Activated B cell treated with CpG ODN at 0.5 μM for 24 hours (primary cell): ENCODE measurements around the gene MPZL2. TPM values are rescaled to one million over a fixed set of nuclear protein-coding genes. Genes with fewer than 3 reads are reported as not detected.

Experiments used
- ATAC-seq: fragments of 200-7000 bp; cut with Tn5 transposase; one replicate; pipeline ENCODE4 v1.10.0; 2021; ENCODE audit warnings: low read depth, mild to moderate bottlenecking, moderate library complexity
- CTCF ChIA-PET: fragments of 350-600 bp; sonication (Branson Sonifier 250); formaldehyde crosslinking; loops from one replicate; lab custom pipeline; 2021; ENCODE audit warnings: antibody characterized with exemption; lab: Charles Lee
- POLR2A ChIA-PET: fragments of 350-600 bp; sonication (Branson Sonifier 250); formaldehyde crosslinking; loops from one replicate; lab custom pipeline; 2021; ENCODE audit warnings: antibody characterized with exemption; lab: Charles Lee
- DNase-seq: peaks from one replicate; pipeline ENCODE4 v3.0.0; 2022
- H3K27ac Mint-ChIP-seq: one replicate; pipeline ENCODE4 v1.8.0; 2020; ENCODE audit warnings: mixed read lengths
- H3K27me3 Mint-ChIP-seq: one replicate; pipeline ENCODE4 v1.8.0; 2021; ENCODE audit warnings: mixed read lengths
- H3K36me3 Mint-ChIP-seq: one replicate; pipeline ENCODE4 v1.8.0; 2021; ENCODE audit warnings: low read depth, mixed read lengths
- H3K4me1 Mint-ChIP-seq: one replicate; pipeline ENCODE4 v1.8.0; 2021; ENCODE audit warnings: mixed read lengths
- H3K4me3 Mint-ChIP-seq: one replicate; pipeline ENCODE4 v1.8.0; 2020; ENCODE audit warnings: mild to moderate bottlenecking, mixed read lengths
- H3K9me3 Mint-ChIP-seq: one replicate; pipeline ENCODE4 v1.8.0; 2020; ENCODE audit warnings: mixed read lengths
- intact Hi-C: fragments of 100-400 bp; cut with micrococcal nuclease; formaldehyde crosslinking; loops from one replicate; pipeline ENCODE4 v1.15.1; 2024
- total RNA-seq: library from RNA; stranded (reverse); gene quantifications from 2 replicates; pipeline ENCODE4 v1.2.3, GENCODE V29; 2022
- TF ChIP-seq, protein P1 (sequence below): fragments of 200-600 bp; IDR thresholded peaks from one replicate; pipeline ENCODE4 v1.8.0; 2022; ENCODE audit warnings: antibody characterized with exemption, mild to moderate bottlenecking

The MPZL2 gene
- total RNA-seq, 1 donor from 2014 or later = not detected

DNA sequence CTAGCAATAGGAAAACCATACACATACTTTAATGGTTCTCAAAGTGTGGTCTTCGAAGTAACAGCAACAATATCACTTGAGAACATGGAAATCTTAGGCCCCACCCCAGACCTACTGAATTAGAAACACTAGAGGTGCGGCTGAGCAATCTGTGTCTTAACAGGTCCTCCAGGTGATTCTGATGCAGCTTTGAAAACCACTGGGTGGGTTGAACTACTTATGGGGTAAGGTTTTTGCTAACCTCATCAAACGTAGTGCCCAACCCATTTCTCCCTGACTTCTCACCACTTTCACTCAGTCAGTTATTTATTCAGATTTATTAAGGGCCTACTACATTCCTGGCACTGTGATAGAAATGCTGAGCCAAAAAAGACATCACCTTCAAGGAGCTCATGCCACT is 3.7 kb downstream of the MPZL2 start:
- H3K27ac Mint-ChIP-seq = no peak overlapping the region
- ATAC-seq = no peak

DNA sequence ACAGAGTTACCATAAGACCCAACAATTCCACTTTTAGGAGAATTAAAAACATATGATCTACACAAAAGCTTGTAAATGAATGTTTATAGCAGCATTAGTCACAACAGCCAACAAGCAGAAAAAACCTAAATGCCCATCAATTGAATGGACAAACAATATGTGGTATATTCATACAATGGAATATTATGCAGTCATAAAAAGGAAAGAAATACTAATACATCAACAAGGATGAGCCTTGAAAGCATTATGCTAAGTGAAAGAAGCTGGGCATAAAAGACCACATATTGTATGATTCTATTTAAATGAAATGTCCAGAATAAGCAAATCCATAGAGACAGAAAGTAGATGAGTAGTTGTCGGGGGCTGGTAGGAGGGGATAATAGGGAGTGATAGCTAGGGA is 5.0 kb downstream of the MPZL2 start:
- Mint-ChIP-seq H3K4me3 (no peak overlapping the region), H3K27me3 (peaks cover 47% of the 10 kb centered on the region), H3K9me3 (peaks cover 3% of the 10 kb centered on the region), H3K27ac (no peak overlapping the region), H3K4me1 (peaks cover 8% of the 10 kb centered on the region), H3K36me3 (no peaks in the 10 kb centered on the region)
- ATAC-seq (no peak), DNase-seq (no peak)
- ChIA-PET CTCF (interaction anchor here (1.3 kb wide), 1 partner anchor 61 kb away, joined by 6 read pairs; no protein-coding TSS in a partner anchor), POLR2A (no interaction called here)
- intact Hi-C loops = no loop called here
- TF ChIP-seq, protein P1, sequence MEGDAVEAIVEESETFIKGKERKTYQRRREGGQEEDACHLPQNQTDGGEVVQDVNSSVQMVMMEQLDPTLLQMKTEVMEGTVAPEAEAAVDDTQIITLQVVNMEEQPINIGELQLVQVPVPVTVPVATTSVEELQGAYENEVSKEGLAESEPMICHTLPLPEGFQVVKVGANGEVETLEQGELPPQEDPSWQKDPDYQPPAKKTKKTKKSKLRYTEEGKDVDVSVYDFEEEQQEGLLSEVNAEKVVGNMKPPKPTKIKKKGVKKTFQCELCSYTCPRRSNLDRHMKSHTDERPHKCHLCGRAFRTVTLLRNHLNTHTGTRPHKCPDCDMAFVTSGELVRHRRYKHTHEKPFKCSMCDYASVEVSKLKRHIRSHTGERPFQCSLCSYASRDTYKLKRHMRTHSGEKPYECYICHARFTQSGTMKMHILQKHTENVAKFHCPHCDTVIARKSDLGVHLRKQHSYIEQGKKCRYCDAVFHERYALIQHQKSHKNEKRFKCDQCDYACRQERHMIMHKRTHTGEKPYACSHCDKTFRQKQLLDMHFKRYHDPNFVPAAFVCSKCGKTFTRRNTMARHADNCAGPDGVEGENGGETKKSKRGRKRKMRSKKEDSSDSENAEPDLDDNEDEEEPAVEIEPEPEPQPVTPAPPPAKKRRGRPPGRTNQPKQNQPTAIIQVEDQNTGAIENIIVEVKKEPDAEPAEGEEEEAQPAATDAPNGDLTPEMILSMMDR = no peak

More for the DNA sequence above, 3.7 kb downstream of the MPZL2 start:
- no peak for DNase-seq
- POLR2A ChIA-PET = no interaction called here
- CTCF ChIA-PET = interaction anchor here (1.7 to 1.9 kb wide), 2 partner anchors 8 to 62 kb away, joined by 3 to 13 read pairs; partner anchors contain the start of gene MPZL3
- no peaks in the 10 kb centered on the region for H3K36me3 Mint-ChIP-seq
- H3K4me3 Mint-ChIP-seq = no peak overlapping the region
- peaks cover 3% of the 10 kb centered on the region for H3K9me3 Mint-ChIP-seq
- TF ChIP-seq, protein P1 = no peak
- intact Hi-C loops = no loop called here
- peaks cover 52% of the 10 kb centered on the region for H3K27me3 Mint-ChIP-seq
- peaks cover 15% of the 10 kb centered on the region for H3K4me1 Mint-ChIP-seq

DNA sequence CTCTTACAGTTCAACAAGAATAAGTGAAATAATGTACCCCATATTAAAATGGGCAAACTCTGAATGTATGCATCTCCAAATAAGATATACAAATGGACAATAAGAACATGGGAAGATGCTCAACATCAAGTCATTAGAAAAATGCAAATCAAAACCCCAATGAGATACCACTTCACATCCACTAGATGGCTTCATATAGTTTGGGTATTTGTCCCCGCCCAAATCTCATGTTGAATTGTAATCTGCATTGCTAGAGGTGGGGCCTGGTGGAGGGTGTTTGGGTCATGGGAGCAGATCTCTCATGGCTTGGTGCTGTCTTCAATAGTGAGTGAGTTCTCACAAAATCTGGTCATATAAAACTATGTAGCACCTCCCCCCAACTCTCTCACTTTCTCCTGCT is 5.7 kb downstream of the MPZL2 start:
- no peak for DNase-seq
- Mint-ChIP-seq H3K27ac (no peak overlapping the region), H3K9me3 (peaks cover 3% of the 10 kb centered on the region), H3K4me3 (no peak overlapping the region), H3K27me3 (peaks cover 40% of the 10 kb centered on the region), H3K4me1 (peaks cover 1% of the 10 kb centered on the region), H3K36me3 (no peaks in the 10 kb centered on the region)
- POLR2A ChIA-PET = no interaction called here
- no peak for ATAC-seq
- TF ChIP-seq, protein P1 = no peak
- CTCF ChIA-PET = interaction anchor here (1.3 kb wide), 1 partner anchor 60 kb away, joined by 6 read pairs; no protein-coding TSS in a partner anchor
- intact Hi-C loops = no loop called here

DNA sequence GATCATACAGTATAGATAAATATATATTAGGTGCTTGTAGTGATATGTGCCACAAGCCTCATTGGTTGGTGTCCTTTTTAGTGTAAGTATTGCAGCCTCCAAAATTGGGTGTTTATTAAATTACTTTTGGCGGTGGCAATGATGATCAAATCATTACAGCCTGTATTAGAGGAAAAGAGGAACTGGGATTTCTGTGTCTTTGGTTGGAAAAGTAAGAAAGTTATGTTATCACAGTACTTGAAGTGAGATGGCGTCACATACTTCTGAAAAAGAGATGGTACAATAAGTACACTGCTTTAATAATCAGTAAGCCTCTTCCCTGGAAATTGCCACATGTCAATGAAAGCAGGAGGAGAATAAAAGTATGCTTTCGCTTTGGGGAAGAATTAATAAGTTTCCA is 11.4 kb downstream of the MPZL2 start:
- TF ChIP-seq, protein P1 = no peak
- ChIA-PET CTCF (interaction anchor here (1.4 kb wide), 1 partner anchor 51 kb away, joined by 4 read pairs; no protein-coding TSS in a partner anchor), POLR2A (interaction anchor here (1.2 to 1.4 kb wide), 4 partner anchors 11 to 107 kb away, joined by 3 to 14 read pairs (median 6); partner anchors contain the start of gene UBE4A)
- Mint-ChIP-seq H3K36me3 (peaks cover 9% of the 10 kb centered on the region), H3K27ac (peak overlapping the region; percentile 99), H3K4me1 (peaks cover 17% of the 10 kb centered on the region), H3K27me3 (peaks cover 19% of the 10 kb centered on the region), H3K4me3 (peak overlapping the region; percentile 98), H3K9me3 (no peaks in the 10 kb centered on the region)
- ATAC-seq (no peak), DNase-seq (no peak)
- intact Hi-C loops = loop anchor here (1.0 to 2.0 kb wide), 3 partner anchors 11 to 107 kb away; partner anchors contain the start of gene UBE4A

DNA sequence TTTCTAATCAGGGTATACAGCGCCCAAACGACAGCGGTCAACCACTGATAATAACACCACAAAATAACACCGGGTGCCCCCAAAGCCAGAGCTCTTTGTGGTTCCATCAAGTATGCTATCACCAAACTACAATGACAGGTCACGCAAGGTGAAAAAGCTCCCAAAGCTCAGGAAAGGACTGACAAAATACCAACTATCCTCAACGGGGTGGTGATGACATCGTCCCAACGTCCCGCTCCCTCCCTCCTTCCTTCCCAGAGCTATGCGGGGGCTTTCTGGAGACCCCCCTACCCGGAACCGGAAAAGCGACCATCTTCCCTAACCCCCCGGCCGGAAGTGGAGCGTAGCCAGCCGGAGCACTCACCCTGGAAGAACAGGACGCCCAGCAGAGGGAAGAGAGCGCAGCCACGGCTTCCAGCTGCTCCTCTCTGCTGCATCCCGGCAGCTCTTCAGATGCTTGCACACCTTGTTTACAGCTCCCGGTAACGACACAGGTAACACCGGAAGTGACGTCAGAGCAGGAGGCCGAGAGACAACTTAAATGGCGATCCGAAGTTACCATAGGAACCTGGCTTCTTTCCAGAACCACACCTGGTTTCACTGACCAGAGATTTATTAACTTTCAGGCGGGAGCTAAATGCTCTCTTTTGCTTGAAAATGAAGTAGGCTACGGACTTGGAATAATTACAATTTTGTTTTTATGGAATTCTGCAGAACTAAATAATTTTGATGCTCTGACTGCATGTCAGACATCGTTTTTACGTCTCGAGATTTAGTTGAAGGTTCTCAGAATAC is 12.0 kb downstream of the MPZL2 start, which contains the start of gene MPZL3:
TSS of gene MPZL3 (minus strand) at position 508 of the 795 bp plus-strand sequence. CDS start at position 437, 71 bp downstream.
- peaks cover 9% of the 10 kb centered on the region for H3K36me3 Mint-ChIP-seq
- H3K27me3 Mint-ChIP-seq = peaks cover 21% of the 10 kb centered on the region
- H3K9me3 Mint-ChIP-seq = no peaks in the 10 kb centered on the region
- TF ChIP-seq, protein P1 = no peak
- ChIA-PET CTCF (interaction anchor here (0.7 to 1.4 kb wide), 4 partner anchors 9 to 54 kb away, joined by 3 to 4 read pairs (median 3); partner anchors contain the start of gene MPZL2), POLR2A (interaction anchor here (0.8 to 1.4 kb wide), 6 partner anchors 10 to 569 kb away, joined by 3 to 14 read pairs (median 4); partner anchors contain the start of gene UBE4A)
- H3K4me3 Mint-ChIP-seq = peak within 1 kb of the TSS; percentile 98
- H3K27ac Mint-ChIP-seq = peak within 1 kb of the TSS; percentile 99
- ATAC-seq = peak; percentile 76
- DNase-seq = peak; percentile 72
- intact Hi-C loops = loop anchor here (1.0 to 2.0 kb wide), 3 partner anchors 11 to 107 kb away; partner anchors contain the start of gene UBE4A
- H3K4me1 Mint-ChIP-seq = peaks cover 17% of the 10 kb centered on the region
